H1 (cell line): Measurements from ENCODE around the gene FAM120C. TPM values are rescaled to one million over a fixed set of nuclear protein-coding genes. Genes with fewer than 3 reads are reported as not detected.

Experiments used
- CTCF ChIA-PET: fragments of 300-600 bp; sonication (Branson Sonifier 250); formaldehyde crosslinking; loops from one replicate; lab custom pipeline; 2021; ENCODE audit not compliant: partially characterized antibody; lab: Charles Lee
- POLR2A ChIA-PET: fragments of 300-600 bp; sonication (Branson Sonifier 250); formaldehyde crosslinking; loops from one replicate; lab custom pipeline; 2021; ENCODE audit warnings: inconsistent platforms; ENCODE audit not compliant: partially characterized antibody; lab: Charles Lee
- DNase-seq, 2 experiments: peaks; one replicate each; pipeline versions ENCODE4 v3.0.0 to v3.0.0-alpha.2; 2010 to 2022; ENCODE audit warnings: low spot score in 2 of 2, low read depth in 1 of 2, mixed read lengths in 1 of 2
- FAIRE-seq: peaks from 2 replicates; lab custom pipeline; 2011; peaks lifted over from hg19 to GRCh38; lab: Jason Lieb, UNC
- H2AFZ ChIP-seq: 2 replicates; pipeline ENCODE4 v1.8.1; 2012; ENCODE audit warnings: low read length, inconsistent platforms
- H2AK5ac ChIP-seq: 2 replicates; pipeline ENCODE4 v1.6.1; 2013; ENCODE audit warnings: low read depth, low read length
- H2BK120ac ChIP-seq: replicated peaks from 2 replicates; pipeline ENCODE3; 2013; ENCODE audit warnings: low read depth, low read length, inconsistent platforms
- H2BK12ac ChIP-seq: 2 replicates; pipeline ENCODE4 v1.6.1; 2013; ENCODE audit warnings: low read depth, low read length
- H2BK15ac ChIP-seq: 2 replicates; pipeline ENCODE4 v1.6.1; 2013; ENCODE audit warnings: low read length
- H2BK20ac ChIP-seq: 2 replicates; pipeline ENCODE4 v1.6.1; 2013; ENCODE audit warnings: low read length
- H2BK5ac ChIP-seq: 2 replicates; pipeline ENCODE4 v1.6.1; 2013; ENCODE audit warnings: low read depth, low read length
- H3K14ac ChIP-seq: 2 replicates; pipeline ENCODE4 v1.6.1; 2013; ENCODE audit warnings: inconsistent platforms; ENCODE audit not compliant: insufficient read length
- H3K18ac ChIP-seq: 2 replicates; pipeline ENCODE4 v1.6.1; 2013; ENCODE audit warnings: low read length; ENCODE audit errors: extremely low read depth
- H3K23ac ChIP-seq: 2 replicates; pipeline ENCODE4 v1.6.1; 2013; ENCODE audit warnings: inconsistent platforms; ENCODE audit not compliant: insufficient read length
- H3K23me2 ChIP-seq: 2 replicates; pipeline ENCODE4 v1.6.1; 2013; ENCODE audit warnings: low read depth, low read length
- H3K27ac ChIP-seq: 2 replicates; pipeline ENCODE4 v1.6.1; 2011; ENCODE audit warnings: low read depth, low read length, inconsistent platforms
- H3K27me3 ChIP-seq, 4 experiments: replicated peaks in 1 of 4; 1 replicate in 1 of 4; 2 replicates in 3 of 4; pipeline versions ENCODE4 v1.6.1 to v1.8.1; 2011 to 2013; ENCODE audit warnings: low read length in 3 of 4, mild to moderate bottlenecking in 3 of 4, inconsistent platforms in 2 of 4, mixed read lengths in 2 of 4, moderate library complexity in 1 of 4; ENCODE audit not compliant: control insufficient read depth in 3 of 4, insufficient read depth in 3 of 4; ENCODE audit errors: extremely low read depth in 1 of 4
- H3K36me3 ChIP-seq, 4 experiments: 2 replicates each; pipeline versions ENCODE4 v1.6.1 to v1.8.1; 2011 to 2013; ENCODE audit warnings: mild to moderate bottlenecking in 4 of 4, low read length in 3 of 4, moderate library complexity in 2 of 4, control low read depth in 1 of 4, inconsistent platforms in 1 of 4; ENCODE audit not compliant: insufficient read depth in 4 of 4, control insufficient read depth in 2 of 4
- H3K4ac ChIP-seq: replicated peaks from 2 replicates; pipeline ENCODE3; 2013; ENCODE audit warnings: low read length, low read depth, mixed read lengths, inconsistent platforms; ENCODE audit not compliant: insufficient read length
- H3K4me1 ChIP-seq, 4 experiments: replicated peaks in 1 of 4; 1 replicate in 1 of 4; 2 replicates in 3 of 4; pipeline versions ENCODE4 v1.6.1 to v1.8.1; 2011 to 2013; ENCODE audit warnings: low read length in 3 of 4, inconsistent platforms in 2 of 4, mixed read lengths in 1 of 4; ENCODE audit not compliant: insufficient read depth in 4 of 4, control insufficient read depth in 3 of 4
- H3K4me2 ChIP-seq, 2 experiments: 2 replicates each; pipeline versions ENCODE4 v1.6.1 to v1.8.1; 2011 to 2013; ENCODE audit warnings: low read depth in 2 of 2, low read length in 2 of 2, control low read depth in 1 of 2, inconsistent platforms in 1 of 2, mild to moderate bottlenecking in 1 of 2; ENCODE audit not compliant: insufficient read depth in 1 of 2
- H3K4me3 ChIP-seq, 4 experiments: fragments of 200-600, 300-600 bp in 1 of 4; sonication (generic), shearing (Covaris generic), sonication (Bioruptor Twin) in 1 of 4; 2 replicates each; pipeline versions ENCODE4 v1.5.1 to v1.8.1; 2011 to 2016; ENCODE audit warnings: low read length in 4 of 4, low read depth in 3 of 4, control low read depth in 2 of 4, inconsistent platforms in 2 of 4, mild to moderate bottlenecking in 2 of 4, mixed read lengths in 1 of 4, moderate library complexity in 1 of 4; ENCODE audit not compliant: insufficient read depth in 2 of 4; ENCODE audit errors: extremely low read depth in 1 of 4
- H3K56ac ChIP-seq: replicated peaks from 2 replicates; pipeline ENCODE3; 2013; ENCODE audit warnings: low read depth, mild to moderate bottlenecking, mixed read lengths, low read length, inconsistent platforms; ENCODE audit not compliant: insufficient read length
- H3K79me1 ChIP-seq: 2 replicates; pipeline ENCODE4 v1.6.1; 2013; ENCODE audit warnings: low read depth, low read length, control low read depth
- H3K79me2 ChIP-seq, 2 experiments: 2 replicates each; pipeline versions ENCODE4 v1.6.1 to v1.8.1; 2012 to 2013; ENCODE audit warnings: low read length in 2 of 2, mild to moderate bottlenecking in 2 of 2, inconsistent platforms in 1 of 2; ENCODE audit not compliant: insufficient read depth in 2 of 2, control insufficient read depth in 1 of 2
- H3K9ac ChIP-seq, 4 experiments: replicated peaks in 1 of 4; 1 replicate in 1 of 4; 2 replicates in 3 of 4; pipeline versions ENCODE4 v1.6.1 to v1.8.1; 2011 to 2013; ENCODE audit warnings: low read depth in 3 of 4, low read length in 3 of 4, control low read depth in 2 of 4, mild to moderate bottlenecking in 2 of 4, moderate library complexity in 2 of 4, inconsistent platforms in 1 of 4; ENCODE audit errors: extremely low read depth in 1 of 4
- H3K9me3 ChIP-seq, 2 experiments: 2 replicates each; pipeline versions ENCODE4 v1.6.1 to v1.8.1; 2012 to 2013; ENCODE audit warnings: mild to moderate bottlenecking in 2 of 2, moderate library complexity in 2 of 2, control low read depth in 1 of 2, inconsistent platforms in 1 of 2, low read depth in 1 of 2, low read length in 1 of 2, mixed read lengths in 1 of 2; ENCODE audit not compliant: insufficient read depth in 2 of 2
- H4K20me1 ChIP-seq, 2 experiments: replicated peaks in 1 of 2; 2 replicates each; pipeline versions ENCODE3 to v1.8.1; 2011 to 2013; ENCODE audit warnings: inconsistent platforms in 2 of 2, low read length in 2 of 2, mild to moderate bottlenecking in 1 of 2; ENCODE audit not compliant: insufficient read depth in 2 of 2, control insufficient read depth in 1 of 2
- H4K5ac ChIP-seq: 2 replicates; pipeline ENCODE4 v1.6.1; 2013; ENCODE audit warnings: low read length, low read depth, mixed read lengths, inconsistent platforms; ENCODE audit not compliant: insufficient read length
- H4K8ac ChIP-seq: 2 replicates; pipeline ENCODE4 v1.8.0; 2013; ENCODE audit warnings: mild to moderate bottlenecking, moderate library complexity, low read length, inconsistent platforms; ENCODE audit not compliant: insufficient read depth; ENCODE audit errors: extremely low read depth
- H4K91ac ChIP-seq: replicated peaks from 2 replicates; pipeline ENCODE3; 2013; ENCODE audit warnings: low read length, mixed read lengths, inconsistent platforms; ENCODE audit not compliant: insufficient read length
- EP300 ChIP-seq, 2 experiments: IDR thresholded peaks; 1 replicate in 1 of 2; 2 replicates in 1 of 2; pipeline ENCODE4 v1.6.1; 2011 to 2012; ENCODE audit warnings: low read depth in 2 of 2, low read length in 2 of 2, mild to moderate bottlenecking in 2 of 2, borderline replicate concordance in 1 of 2, inconsistent platforms in 1 of 2, moderate library complexity in 1 of 2
- GTF2F1 ChIP-seq: IDR thresholded peaks from 2 replicates; pipeline ENCODE4 v1.6.1; 2012; ENCODE audit warnings: low read depth, low read length, improper control_type of control experiment, borderline replicate concordance
- KDM4A ChIP-seq: IDR thresholded peaks from one replicate; pipeline ENCODE4 v1.7.1; 2012; ENCODE audit warnings: low read depth, mild to moderate bottlenecking, moderate library complexity, low read length, inconsistent platforms; ENCODE audit not compliant: severe bottlenecking
- KDM5A ChIP-seq: fragments of 200-600 bp; IDR thresholded peaks from 2 replicates; pipeline ENCODE4 v1.7.1; 2012; ENCODE audit warnings: mild to moderate bottlenecking, low read length, inconsistent platforms, mixed read lengths
- POU5F1 ChIP-seq: IDR thresholded peaks from 2 replicates; pipeline ENCODE4 v1.6.1; 2011; ENCODE audit warnings: low read depth, mild to moderate bottlenecking, low read length, moderate library complexity
- TBP ChIP-seq: IDR thresholded peaks from 2 replicates; pipeline ENCODE4 v1.6.1; 2011; ENCODE audit warnings: low read depth, low read length, improper control_type of control experiment
- YY1 ChIP-seq: IDR thresholded peaks from 2 replicates; pipeline ENCODE4 v1.6.1; 2011; ENCODE audit warnings: low read depth, mild to moderate bottlenecking, low read length
- WGBS, 2 experiments: shearing (Covaris generic) in 1 of 2; methylation state at CpG; one replicate each; pipeline versions ENCODE4 v1.1.6 to v1.1.7; 2013 to 2015; ENCODE audit warnings: low lambda C conversion rate in 2 of 2, mixed read lengths in 2 of 2, inconsistent platforms in 1 of 2, low coverage in 1 of 2, missing lambda C conversion rate in 1 of 2; ENCODE audit not compliant: insufficient replicate concordance in 2 of 2, insufficient coverage in 1 of 2, insufficient read length in 1 of 2; ENCODE audit errors: extremely low coverage in 1 of 2, missing lambda C conversion rate in 1 of 2; 5-methylcytosine and 5-hydroxymethylcytosine counted together
- polyA plus RNA-seq, 7 experiments: library from polyadenylated mRNA; depleted of rRNA in 3 of 7; stranded (reverse) in 5 of 7; unstranded in 2 of 7; fragments of >200 nt in 5 of 7; fragments of 200-250 nt in 2 of 7; gene quantifications; 1 replicate in 5 of 7; 2 replicates in 1 of 7; 4 replicates in 1 of 7; pipeline versions ENCODE4 v1.2.1 to v1.2.3, GENCODE V29; 2011 to 2013; ENCODE audit warnings: missing spikeins in 2 of 7, mixed read lengths in 2 of 7
- total RNA-seq: library from RNA; stranded (reverse); fragmentation: NEBNext Ultra II Directional; extraction: Animal tissue kit (Norgen Biotek cat#: 25700); gene quantifications from 2 replicates; pipeline ENCODE4 v1.2.1, GENCODE V29; 2021

Gene FAM120C
- total and polyA plus RNA-seq, 2 of the 8 experiments (the other 6 are each of a cell fraction or from before 2014, with no cell fraction given): 4.4 to 8.1 TPM

DNA sequence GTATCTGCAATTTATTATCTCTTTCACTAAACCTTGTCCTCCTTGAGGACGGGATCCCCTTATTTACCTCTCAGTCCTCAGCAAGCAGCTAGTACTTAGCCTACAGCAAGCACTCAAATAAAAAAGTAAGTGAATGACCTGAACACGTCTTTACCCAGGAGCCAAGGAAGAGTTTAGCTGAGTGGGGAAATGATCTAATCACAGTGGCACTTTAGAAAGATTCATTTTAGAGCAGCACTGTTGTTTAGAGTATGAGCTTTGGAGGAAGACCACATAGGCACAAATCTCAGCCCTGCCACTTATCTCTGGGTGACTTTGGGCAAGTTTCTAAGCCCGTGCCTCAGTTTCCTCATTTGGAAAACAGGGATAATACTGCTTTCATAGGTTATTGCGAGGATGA is 2.7 kb downstream of the FAM120C start:
- Histone ChIP-seq H3K4me1 (peaks cover 0 to 4% (median under 1%) of the 10 kb centered on the region in 4 experiments; a peak in 2 of 7 replicates), H2BK120ac (no peak overlapping the region), H3K9ac (no peak overlapping the region), H3K23me2 (0 out of 2 replicates have a peak, but pooled peaks cover 4% of the 10 kb centered on the region), H2BK20ac (no peak overlapping the region), H4K5ac (no peak overlapping the region), H3K56ac (no peak overlapping the region), H3K18ac (no peak overlapping the region), H3K79me2 (peaks cover 11 to 63% of the 10 kb centered on the region in 2 experiments), H3K36me3 (no peaks in the 10 kb centered on the region), H2AFZ (no peak overlapping the region), H3K14ac (no peak overlapping the region), H3K4ac (no peak overlapping the region), H4K8ac (no peak overlapping the region), H4K91ac (no peak overlapping the region), H3K4me2 (peak overlapping the region; percentile 49 to 77; a peak in 3 of 4 replicates), H3K27ac (no peak overlapping the region), H3K9me3 (no peaks in the 10 kb centered on the region; a peak in 1 of 4 replicates), H3K23ac (no peak overlapping the region), H2BK12ac (no peak overlapping the region), H3K27me3 (no peaks in the 10 kb centered on the region), H2AK5ac (no peak overlapping the region), H4K20me1 (peaks cover 2 to 5% of the 10 kb centered on the region in 2 experiments), H2BK15ac (no peak overlapping the region), H3K4me3 (peak overlapping the region in 1 of 4 experiments; percentile 86; a peak in 1 of 8 replicates), H2BK5ac (no peak overlapping the region), H3K79me1 (no peaks in the 10 kb centered on the region)
- 62% methylated on average over 4 of the region's 4 CpGs; no CpG with 5 or more reads in 1 of the 2 experiments for WGBS, 2 experiments
- POLR2A ChIA-PET: interaction anchor here (0.8 to 3.1 kb wide), 4 partner anchors 8 to 136 kb away, joined by 3 to 22 read pairs (median 4); partner anchors contain the start of gene PHF8
- CTCF ChIA-PET: no interaction called here
- DNase-seq (no peak), FAIRE-seq (no peak)
- no peak for TF ChIP-seq TBP
- no peak for TF ChIP-seq KDM5A
- TF ChIP-seq YY1: no peak
- no peak for TF ChIP-seq EP300 (IDR thresholded peaks at IDR 0.05; ENCODE audit: borderline replicate concordance in 1 of 2, low read depth in 2 of 2, low read length in 2 of 2)
- TF ChIP-seq KDM4A: no peak
- TF ChIP-seq POU5F1: no peak
- no peak for TF ChIP-seq GTF2F1
